Neural cell (in vitro differentiated cells): ENCODE measurements around the gene NAT9.

Experiments
- EP300 ChIP-seq: fragments of 450-650 bp; conservative IDR thresholded peaks from 2 replicates; pipeline ENCODE4 v1.6.1; 2014; ENCODE audit warnings: antibody characterized with exemption, mild to moderate bottlenecking, moderate library complexity; ENCODE audit not compliant: poor library complexity, severe bottlenecking
- EZH2 ChIP-seq: fragments of 200-600, 300-800 bp; shearing (Covaris generic), sonication (generic); IDR thresholded peaks from 2 replicates; pipeline ENCODE4 v1.6.1; 2014; ENCODE audit warnings: antibody characterized with exemption, low read length, borderline replicate concordance, mild to moderate bottlenecking; ENCODE audit not compliant: insufficient read depth, poor library complexity, severe bottlenecking
- POLR2AphosphoS5 ChIP-seq: IDR thresholded peaks from 2 replicates; pipeline ENCODE4 v1.6.1; 2012
- TAF1 ChIP-seq: IDR thresholded peaks from 2 replicates; pipeline ENCODE4 v1.6.1; 2012; ENCODE audit warnings: low read depth
- TF ChIP-seq, protein P1 (sequence below): fragments of 450-650 bp; IDR thresholded peaks from 2 replicates; pipeline ENCODE4 v1.5.1; 2014; ENCODE audit warnings: antibody characterized with exemption, mild to moderate bottlenecking, moderate library complexity; ENCODE audit not compliant: poor library complexity, severe bottlenecking
- TF ChIP-seq, protein P2 (sequence below): IDR thresholded peaks from 2 replicates; pipeline ENCODE4 v1.6.1; 2012; ENCODE audit warnings: borderline replicate concordance

DNA sequence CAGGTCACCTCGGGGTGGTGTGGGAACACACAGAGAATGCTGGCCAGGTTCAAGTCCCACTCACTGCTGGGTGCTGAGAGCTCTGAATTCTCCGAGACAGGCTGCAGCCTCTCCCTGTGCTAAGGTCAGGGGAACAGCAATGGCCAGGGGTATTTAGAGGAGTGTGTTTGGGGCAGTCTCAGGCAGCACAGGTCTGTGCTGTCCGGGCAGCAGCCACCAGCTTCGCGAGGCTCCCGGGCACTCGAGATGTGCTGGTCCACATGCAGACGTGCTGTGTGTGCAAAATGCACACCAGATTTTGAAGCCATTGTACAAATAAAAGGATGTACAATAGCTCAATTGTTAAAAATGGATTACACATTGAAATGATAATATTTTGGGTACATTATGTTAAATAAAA is 20.6 kb downstream of the NAT9 start:
- TF ChIP-seq, protein P1, sequence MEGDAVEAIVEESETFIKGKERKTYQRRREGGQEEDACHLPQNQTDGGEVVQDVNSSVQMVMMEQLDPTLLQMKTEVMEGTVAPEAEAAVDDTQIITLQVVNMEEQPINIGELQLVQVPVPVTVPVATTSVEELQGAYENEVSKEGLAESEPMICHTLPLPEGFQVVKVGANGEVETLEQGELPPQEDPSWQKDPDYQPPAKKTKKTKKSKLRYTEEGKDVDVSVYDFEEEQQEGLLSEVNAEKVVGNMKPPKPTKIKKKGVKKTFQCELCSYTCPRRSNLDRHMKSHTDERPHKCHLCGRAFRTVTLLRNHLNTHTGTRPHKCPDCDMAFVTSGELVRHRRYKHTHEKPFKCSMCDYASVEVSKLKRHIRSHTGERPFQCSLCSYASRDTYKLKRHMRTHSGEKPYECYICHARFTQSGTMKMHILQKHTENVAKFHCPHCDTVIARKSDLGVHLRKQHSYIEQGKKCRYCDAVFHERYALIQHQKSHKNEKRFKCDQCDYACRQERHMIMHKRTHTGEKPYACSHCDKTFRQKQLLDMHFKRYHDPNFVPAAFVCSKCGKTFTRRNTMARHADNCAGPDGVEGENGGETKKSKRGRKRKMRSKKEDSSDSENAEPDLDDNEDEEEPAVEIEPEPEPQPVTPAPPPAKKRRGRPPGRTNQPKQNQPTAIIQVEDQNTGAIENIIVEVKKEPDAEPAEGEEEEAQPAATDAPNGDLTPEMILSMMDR, result no peak
- TF ChIP-seq EP300 (no peak), POLR2AphosphoS5 (no peak), EZH2 (no peak), TAF1 (no peak)
- TF ChIP-seq, protein P2, sequence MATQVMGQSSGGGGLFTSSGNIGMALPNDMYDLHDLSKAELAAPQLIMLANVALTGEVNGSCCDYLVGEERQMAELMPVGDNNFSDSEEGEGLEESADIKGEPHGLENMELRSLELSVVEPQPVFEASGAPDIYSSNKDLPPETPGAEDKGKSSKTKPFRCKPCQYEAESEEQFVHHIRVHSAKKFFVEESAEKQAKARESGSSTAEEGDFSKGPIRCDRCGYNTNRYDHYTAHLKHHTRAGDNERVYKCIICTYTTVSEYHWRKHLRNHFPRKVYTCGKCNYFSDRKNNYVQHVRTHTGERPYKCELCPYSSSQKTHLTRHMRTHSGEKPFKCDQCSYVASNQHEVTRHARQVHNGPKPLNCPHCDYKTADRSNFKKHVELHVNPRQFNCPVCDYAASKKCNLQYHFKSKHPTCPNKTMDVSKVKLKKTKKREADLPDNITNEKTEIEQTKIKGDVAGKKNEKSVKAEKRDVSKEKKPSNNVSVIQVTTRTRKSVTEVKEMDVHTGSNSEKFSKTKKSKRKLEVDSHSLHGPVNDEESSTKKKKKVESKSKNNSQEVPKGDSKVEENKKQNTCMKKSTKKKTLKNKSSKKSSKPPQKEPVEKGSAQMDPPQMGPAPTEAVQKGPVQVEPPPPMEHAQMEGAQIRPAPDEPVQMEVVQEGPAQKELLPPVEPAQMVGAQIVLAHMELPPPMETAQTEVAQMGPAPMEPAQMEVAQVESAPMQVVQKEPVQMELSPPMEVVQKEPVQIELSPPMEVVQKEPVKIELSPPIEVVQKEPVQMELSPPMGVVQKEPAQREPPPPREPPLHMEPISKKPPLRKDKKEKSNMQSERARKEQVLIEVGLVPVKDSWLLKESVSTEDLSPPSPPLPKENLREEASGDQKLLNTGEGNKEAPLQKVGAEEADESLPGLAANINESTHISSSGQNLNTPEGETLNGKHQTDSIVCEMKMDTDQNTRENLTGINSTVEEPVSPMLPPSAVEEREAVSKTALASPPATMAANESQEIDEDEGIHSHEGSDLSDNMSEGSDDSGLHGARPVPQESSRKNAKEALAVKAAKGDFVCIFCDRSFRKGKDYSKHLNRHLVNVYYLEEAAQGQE, result no peak
